HG03457 (cell line): ENCODE results near the gene FAXDC2.

Source experiments
- ATAC-seq: cut with Tn5 transposase; IDR thresholded peaks from one replicate; pipeline ENCODE4 v1.9.1; 2021; ENCODE audit warnings: moderate number of reproducible peaks; ENCODE audit not compliant: unreplicated experiment

The FAXDC2 gene, protein sequence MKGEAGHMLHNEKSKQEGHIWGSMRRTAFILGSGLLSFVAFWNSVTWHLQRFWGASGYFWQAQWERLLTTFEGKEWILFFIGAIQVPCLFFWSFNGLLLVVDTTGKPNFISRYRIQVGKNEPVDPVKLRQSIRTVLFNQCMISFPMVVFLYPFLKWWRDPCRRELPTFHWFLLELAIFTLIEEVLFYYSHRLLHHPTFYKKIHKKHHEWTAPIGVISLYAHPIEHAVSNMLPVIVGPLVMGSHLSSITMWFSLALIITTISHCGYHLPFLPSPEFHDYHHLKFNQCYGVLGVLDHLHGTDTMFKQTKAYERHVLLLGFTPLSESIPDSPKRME

DNA sequence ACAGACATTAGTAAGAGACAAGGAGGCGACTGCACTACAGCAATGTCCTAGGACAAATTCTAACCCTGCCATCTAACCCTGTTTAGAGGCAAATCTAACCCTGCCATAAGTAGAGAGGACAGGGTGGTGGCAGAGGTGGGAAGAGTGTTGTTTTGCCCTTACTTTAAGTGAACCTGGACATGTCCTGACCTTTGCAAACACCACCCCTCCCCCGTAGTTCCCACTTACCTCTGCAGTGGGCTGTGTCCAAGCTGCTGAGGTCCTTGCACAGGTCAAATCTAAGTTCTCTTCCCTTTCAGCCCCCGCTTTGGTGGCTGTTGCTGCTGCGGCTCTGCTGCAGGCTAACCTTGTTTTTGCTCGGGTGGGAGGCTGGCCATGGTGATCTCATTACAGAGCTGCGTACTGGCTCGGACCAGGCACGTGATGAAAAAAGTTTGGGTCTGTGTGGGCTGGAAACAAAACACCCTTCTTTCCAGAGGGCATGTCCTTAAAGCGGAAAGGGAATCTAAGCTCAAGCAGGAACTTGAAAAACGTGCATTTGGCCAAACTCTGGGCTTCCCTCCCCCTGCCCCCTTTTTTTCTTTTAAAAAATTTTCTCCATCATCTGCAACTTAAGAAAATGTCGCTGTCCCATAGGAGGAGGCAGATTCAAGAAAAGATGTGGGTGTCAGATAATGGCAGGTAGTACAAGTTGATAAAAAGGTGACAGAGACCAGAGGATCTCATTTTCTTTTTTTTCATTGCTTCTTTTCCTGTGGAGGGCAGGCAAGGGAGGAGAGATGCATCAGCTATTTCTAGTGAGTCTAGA is at the start of gene FAXDC2:
Gene FAXDC2 (minus strand): TSS at position 349 of the 808 bp plus-strand sequence. CDS start 12,425 bp downstream, outside the sequence.
- ATAC-seq = no peak

DNA sequence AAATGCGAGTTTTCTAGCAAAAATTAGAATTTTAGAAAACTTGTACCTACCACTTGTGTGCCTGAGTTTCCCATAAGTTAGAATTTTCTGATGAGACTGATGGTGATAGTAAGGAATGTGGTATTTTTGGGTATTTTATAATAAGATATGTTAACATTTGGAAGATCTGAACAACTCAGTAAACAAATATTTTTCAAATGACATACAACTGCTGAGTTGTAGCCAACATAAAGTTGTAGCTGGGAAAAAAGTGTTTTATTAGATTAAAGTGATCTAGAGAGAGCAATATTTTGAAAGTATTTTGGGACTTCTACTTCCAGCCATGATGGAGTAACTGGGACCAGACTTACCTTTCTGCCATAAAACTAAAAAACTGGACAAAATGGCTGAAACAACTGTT is 49.7 kb upstream of the FAXDC2 start:
- no peak for ATAC-seq

DNA sequence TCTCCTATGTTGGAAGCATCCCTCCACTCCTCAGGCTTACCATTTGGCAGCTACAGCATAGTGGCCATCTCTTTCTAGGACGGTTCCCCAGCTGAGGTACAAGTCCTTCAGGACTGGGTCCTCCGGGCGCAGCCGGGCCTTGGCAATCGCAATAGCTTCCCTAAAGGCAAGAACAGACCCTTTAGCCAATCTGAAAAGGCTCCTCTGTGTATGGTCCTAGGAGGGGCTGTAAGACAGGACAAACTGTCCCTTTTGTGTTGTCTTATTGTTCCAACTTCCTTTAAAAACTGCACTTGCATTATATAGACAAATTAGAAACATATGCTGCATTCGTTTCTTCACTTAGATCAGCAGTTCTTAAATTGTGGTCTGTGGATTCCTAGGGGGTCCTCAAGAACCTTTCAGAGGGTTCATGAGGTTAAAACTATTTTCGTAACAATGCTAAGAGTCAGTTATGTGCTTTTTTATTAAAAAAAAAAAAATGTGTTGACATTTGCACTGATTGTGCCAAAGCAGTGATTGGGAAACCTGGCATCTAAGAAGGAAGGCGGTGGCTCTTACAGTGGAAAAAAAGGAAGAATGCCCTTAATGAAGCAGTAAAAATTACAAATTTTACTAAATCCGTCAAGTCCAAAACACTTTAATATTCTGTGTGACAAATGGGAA is 48.9 kb upstream of the FAXDC2 start:
- ATAC-seq = no peak

DNA sequence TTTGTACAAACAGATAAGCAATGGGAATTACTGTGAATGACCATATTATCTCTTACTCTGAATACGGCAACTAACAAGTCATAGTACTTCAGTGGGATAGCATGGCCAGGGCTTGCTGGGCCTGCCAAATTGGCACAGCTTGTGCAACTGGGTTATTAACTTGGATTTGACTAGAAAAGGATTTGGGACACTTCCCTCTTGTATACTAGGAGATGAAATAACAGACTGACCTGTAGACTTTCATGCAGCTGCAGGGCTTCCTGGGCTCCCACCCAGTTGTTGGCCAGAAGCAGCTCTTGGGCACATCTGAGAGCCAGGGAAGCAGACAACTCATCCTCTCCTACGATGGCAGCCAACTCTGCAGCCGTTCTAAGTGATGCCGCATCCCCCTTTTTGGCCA is 47.8 kb upstream of the FAXDC2 start:
- no peak for ATAC-seq

DNA sequence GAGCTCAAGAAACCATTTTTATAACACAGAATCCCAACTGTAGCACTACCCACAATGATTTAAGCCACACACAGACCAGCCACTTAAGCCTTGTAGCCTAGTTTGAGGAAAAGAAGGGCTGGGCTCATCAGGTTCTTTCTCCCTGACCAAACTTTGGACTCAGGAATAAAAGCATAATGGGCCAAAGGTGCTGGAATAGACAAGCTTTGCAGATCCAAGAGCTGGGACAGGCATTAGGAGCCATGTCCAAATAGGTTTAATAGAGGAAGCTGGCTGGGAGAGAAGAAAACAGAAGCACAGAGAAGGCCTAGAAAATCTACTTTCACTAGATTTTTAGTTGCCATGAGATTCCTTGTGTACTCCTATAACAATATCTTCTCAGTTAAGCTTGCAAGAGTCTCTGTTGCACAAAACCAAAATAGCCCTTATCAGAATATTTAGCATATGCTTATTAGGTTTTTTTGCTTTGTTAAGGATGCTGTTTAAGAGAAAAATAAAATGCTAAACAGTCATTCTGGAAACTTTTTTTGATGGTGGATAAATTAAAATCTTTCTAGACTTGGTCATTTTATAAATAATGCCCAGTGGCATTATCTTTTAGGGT is 46.3 kb upstream of the FAXDC2 start:
- no peak for ATAC-seq

DNA sequence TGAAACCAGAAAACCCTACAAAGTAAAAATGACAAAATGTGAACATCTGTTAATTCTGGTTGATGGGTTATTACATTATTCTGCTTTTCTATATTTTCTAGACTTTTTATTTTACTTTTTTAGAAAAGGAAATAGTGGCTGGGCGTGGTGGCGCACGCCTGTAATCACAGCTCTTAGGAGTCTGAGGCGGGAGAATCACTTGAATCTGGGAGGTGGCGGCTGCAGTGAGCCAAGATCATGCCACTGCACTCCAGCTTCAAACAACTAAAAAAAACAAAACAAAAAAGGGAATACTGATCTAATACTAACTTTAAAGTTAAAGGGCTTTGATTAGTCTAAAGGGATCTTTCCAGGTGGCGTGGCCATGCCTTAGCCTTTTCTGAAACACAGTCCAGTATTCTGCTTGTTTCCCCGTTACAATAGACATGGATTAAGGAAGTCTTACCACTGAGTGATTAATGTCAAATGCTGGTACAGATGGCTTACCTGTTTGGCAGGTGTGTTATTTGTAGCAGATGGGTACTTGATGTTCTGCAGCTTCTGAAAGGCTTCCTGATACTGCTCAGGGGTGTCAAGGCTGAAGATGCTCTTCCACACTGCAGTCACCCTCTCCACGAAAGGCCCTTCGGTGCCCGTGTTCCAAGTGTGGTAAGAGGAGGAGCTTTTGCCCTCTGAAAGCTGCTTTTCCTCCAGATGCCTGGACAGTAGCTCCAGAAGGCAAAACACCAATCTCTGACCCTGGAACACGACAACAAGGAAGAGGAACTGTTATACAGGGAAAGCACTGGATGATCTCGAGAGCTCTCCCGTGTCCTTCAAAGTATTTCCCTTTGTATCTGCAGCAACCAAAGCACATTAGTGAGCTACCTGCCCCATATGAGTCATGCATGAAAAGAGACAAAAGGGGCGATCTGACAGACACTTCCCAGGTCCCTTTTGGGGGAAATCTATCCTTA is 45.5 kb upstream of the FAXDC2 start:
- ATAC-seq = no peak

DNA sequence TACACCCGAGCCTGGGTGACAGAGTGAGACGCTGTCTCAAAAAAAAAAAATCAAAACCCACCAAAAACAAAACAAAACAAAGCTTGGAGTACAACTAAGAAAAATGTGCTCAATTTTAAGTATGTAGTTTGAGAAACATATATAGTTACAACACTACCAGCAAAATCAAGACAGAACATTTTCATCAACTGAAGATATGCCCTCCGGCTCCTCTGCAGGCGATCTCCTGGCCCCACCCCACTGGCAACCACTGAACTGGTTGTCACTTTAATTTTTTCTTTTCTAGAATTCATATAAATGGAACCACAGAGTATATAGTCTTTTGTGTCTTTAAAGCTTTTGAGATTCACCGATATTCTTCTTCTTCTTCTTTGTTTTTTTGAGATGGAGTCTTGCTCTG is 43.0 kb upstream of the FAXDC2 start:
- ATAC-seq = no peak

DNA sequence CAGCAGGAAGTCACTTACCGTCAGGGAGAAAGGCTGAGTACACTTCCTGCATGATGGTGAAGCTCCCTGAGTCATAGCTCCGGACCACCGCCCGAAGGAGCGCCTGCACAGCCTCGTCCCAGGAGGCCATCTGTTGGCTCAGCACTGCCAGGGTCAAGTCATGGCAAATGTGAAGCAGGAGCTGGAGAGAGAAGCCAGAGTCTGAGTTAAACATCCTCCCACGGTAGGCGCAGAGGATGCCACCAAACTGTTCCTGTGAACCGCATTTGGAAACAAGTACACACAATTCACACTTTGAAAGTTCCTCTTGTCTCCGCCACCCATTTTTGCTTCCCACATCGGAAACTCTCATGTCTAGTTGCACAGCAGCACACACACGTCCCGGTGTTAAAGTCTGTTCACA is 42.0 kb upstream of the FAXDC2 start:
- ATAC-seq = no peak

DNA sequence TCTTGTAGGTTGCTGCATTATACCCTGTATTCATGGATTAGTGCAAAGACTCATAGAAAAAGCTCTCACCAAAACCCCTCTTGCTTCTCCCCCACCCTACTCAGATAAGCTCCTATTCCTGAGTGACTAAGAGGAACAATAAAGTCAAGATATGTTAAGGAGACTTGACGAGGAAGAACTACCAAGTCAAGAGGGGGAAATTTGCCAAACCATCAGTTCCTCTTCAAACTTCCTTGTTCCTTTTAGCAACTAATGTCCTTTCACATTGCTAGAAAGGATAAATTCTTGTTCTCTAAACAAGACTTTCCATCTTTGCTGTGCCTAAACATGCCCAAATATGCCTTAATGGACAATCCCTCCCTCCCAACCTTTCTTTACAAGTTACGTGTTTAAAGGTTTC is 35.0 kb upstream of the FAXDC2 start:
- no peak for ATAC-seq

DNA sequence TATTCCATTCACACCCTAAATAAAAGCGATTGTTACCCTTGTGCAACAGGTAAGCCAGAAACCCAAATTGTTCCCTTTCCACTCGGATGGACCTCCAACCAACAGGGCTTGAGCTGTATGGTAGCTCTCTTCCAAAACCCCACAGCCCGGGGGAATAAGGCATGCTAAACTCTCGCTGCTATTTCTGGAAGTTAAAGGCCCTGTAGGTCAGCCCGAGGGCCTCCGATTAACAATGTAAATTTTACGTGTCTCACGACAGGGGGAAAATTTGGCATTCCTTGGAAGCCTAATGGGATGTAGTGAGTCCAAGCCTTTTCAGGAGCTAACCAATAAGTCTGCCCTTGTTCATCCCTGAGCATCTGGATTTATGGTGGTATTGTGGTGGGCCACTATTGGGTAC is 34.0 kb upstream of the FAXDC2 start:
- no peak for ATAC-seq

DNA sequence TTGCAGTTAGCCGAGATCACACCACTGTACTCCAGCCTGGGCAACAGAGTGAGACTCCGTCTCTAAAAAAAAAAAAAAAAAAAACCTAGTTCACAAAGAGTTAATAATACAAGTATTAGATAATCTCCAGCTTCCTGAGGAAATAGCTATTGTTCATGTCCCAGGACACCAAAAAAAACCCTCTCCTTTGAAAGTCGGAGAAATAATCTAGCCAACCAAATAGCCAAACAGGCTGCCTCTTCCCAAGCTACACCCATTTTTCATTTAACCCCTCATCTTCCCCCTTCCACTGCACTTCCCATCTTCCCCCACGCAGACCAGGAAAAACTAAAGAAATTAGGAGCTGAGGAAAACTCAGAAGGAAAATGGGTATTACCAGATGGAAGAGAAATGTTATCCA is 31.6 kb upstream of the FAXDC2 start:
- no peak for ATAC-seq

DNA sequence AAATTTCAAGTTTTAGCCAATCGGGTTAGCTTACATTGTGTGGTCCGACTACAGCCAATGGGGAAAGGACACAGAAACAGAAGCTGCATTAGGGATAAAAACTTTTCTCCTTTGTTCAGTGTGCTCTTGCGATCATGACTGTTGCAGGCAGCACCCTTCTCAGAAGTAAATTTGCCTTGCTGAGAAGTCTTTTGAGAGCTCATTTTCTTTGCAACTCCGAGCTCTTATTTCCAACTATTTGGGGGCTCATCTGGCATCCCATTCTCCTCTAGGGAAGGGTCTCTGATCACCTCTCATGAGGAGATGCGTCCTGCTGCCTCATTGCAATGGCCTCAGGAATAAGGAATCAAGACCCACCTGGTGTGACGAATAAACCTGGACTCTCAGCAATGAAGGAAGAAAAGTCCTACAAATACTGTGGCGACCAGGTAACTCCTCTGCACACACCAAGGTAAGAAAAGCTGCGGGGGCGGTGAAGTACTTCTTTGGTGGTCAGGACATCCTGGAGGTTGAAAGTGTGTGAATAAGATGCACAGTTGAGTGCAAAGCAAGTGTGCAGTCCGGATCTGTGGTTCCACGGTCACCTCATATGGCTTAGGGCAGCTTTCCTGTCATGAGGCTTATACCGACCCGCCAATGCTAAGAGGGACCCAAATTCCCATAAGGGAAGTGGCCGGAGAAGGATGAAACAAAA is 28.4 kb upstream of the FAXDC2 start:
- ATAC-seq = no peak

DNA sequence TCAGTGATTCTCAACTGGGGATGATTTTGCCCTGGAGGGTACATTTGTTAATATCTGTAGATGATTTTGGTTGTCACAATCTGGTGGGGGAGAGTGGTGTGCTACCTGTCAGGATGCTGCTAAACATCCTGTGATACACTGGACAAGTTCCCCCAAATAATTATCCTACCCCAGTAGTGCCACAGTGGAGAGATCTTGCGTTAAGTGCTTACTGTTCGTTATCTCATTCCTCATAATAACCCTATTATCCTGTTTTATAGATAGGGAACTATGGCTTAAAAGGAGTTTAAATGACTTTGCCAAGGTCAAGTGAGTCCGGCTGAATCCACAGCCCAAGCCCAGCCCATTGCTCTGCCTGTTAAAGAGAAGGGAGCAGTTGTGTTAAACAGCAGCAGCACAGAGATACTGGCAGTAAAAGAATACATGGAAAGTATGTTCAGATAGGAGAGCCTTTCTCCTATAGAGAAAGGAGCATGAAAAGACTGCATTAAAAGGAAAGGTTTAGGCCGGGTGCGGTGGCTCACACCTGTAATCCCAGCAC is 23.5 kb upstream of the FAXDC2 start:
- ATAC-seq = no peak

DNA sequence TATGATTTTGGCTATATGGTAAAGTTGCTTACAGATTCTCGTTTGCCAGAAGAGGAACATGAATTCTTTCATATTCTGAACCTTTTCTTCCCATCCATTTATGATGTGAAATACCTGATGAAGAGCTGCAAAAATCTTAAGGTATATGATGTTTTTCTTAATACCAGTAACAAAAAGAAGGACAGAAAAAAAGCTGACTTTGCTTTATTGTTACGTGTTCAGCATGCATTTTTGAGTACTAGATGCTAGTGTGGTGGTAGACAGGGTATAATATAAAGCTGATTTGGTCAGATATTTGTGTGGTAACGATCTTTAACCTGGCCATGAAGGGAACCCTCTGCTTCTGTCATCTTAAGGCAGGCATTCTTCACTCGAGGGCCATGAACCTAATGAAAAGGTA is 21.3 kb upstream of the FAXDC2 start:
- ATAC-seq = no peak

DNA sequence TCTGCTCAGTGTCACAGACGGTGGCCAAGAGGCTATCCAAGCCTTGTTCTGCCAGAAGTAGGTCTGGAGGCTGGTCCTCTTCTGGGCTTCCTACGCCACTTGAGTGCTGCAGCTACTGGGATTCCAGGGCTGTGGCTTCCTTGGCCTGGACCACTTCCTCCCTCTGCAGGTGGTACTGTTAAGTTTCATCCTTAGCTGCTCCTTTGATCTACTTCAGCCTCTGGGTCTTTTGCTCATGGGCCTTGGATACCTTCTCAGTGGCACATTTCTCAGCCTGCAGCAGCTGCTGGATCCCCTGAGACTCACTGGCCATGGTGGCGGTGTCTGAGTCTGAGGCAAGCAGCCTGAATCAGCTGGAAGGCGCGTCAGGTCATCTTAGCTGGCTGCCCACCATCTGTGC is 18.3 kb upstream of the FAXDC2 start:
- no peak for ATAC-seq

DNA sequence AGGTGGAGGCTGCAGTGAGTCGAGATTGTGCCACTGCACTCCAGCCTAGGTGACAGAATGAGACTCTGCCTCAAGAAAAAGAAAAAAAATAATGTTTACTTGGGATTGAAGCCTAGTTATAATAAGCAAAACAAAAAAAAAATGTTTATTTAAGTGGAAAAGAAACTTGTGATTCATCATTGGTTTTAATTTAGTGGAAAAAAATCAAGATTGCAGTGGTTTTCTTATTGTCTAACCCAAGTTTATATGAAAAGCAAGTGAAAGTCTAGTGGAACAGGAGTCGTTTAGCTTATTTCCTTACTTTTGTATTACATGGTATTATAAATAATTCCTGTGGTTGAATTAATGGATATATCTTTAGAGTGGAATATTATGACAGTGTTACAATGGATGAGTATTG is 16.4 kb upstream of the FAXDC2 start:
- no peak for ATAC-seq

DNA sequence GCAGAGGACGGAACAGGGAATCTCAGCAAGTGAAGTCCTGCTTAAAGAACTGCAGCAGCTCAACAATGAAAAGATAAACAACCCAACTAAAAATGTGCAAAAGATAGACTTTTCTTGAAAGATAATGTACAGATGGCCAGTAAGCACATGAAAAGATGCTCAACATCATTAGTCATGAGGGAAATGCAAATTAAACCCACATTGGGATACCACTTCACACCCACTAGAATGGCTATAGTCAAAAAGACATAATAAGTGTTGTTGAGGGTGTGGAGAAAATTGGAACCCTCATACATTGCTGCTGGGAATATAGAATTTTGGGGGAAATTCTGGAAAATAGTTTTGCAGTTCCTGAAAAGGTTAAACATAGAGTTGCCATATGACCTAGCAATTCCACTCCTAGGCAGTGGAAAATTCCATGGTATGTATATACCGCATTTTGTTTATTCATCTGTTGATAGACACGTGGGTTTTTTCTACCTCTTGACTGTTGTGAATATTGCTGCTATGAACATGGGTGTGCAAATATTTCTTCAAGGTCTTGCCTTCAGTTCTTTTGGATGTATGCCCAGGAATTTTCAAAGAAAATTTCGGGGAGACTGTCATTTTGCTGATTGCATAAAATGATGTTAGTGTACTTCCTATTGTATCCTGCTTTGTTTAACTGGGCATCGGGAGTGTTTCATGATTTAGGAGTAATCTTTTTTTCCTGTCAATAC is 15.2 kb upstream of the FAXDC2 start:
- ATAC-seq = no peak

DNA sequence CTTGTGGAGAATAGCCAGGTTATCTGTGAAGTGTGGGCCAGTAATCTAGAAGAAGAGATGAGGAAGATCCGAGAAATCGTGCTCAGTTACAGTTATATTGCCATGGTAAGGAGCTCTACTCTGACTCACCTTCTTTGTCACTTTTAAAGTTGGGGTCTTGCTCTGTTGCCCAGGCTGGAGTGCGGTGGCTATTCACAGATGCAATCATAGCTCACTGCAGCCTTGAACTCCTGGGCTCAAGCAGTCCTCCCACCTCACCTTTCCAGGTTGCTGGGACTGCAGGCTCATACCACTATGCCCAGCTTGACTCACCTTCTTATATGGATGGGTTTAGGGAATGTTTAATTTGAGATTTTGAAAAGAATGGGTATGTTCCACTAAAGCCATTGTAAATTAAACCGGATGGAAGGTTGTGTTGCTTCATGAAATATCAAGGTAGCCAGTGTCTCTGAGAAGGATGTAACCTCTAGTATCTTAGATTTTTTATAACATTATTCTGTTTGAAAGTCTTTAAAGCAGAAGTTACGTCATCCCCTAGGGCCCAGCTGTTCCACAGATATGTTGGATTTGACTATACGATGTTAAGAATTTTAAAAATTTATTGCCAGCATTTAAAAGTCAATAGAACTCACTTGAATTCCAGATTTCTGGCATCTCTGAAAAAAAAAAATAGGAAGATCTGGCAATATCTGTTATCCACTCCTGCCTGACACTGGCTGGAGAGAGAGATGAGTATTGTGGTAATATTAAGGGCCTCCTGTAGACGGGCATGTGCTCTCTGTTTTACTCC is 13.1 kb upstream of the FAXDC2 start:
- no peak for ATAC-seq
